Measurements from ENCODE around the gene CTNNA3.

GRCh38 chr10:67533376-67533775 lies 162.6 kb downstream of the CTNNA3 start:
- no peak for TF ChIP-seq CTCF (IDR thresholded peaks at IDR 0.05 in 4 of 5, conservative IDR thresholded peaks at IDR 0.05 in 1 of 5)
- no peak for TF ChIP-seq POLR2A (IDR thresholded peaks at IDR 0.05)
